Measurements from ENCODE around the gene SPIRE2. TPM values are rescaled to one million over a fixed set of nuclear protein-coding genes. Genes with fewer than 3 reads are reported as not detected.

SPIRE2 gene
- total RNA-seq, 1 donor from 2014 or later: 2.8 TPM

GRCh38 chr16:89892635-89893034, 64.4 kb downstream of the SPIRE2 start:
- H3K4me3 ChIP-seq (ENCODE audit: low read depth, low read length): no peak overlapping the region
- no peak for TF ChIP-seq CTCF (conservative IDR thresholded peaks at IDR 0.05; ENCODE audit: low read depth, low read length)
- no peak for DNase-seq (ENCODE audit: low read depth)

GRCh38 chr16:89893642-89894548, 65.6 kb downstream of the SPIRE2 start:
- no peak for DNase-seq (ENCODE audit: low read depth)
- H3K4me3 ChIP-seq (ENCODE audit: low read depth, low read length): no peak overlapping the region
- no peak for TF ChIP-seq CTCF (conservative IDR thresholded peaks at IDR 0.05; ENCODE audit: low read depth, low read length)

GRCh38 chr16:89895482-89896250, 67.4 kb downstream of the SPIRE2 start:
- no peak overlapping the region for H3K4me3 ChIP-seq (ENCODE audit: low read depth, low read length)
- no peak for DNase-seq (ENCODE audit: low read depth)
- TF ChIP-seq CTCF (conservative IDR thresholded peaks at IDR 0.05; ENCODE audit: low read depth, low read length): no peak

GRCh38 chr16:89897204-89897603, 68.9 kb downstream of the SPIRE2 start:
- TF ChIP-seq CTCF (conservative IDR thresholded peaks at IDR 0.05; ENCODE audit: low read depth, low read length): no peak
- no peak for DNase-seq (ENCODE audit: low read depth)
- no peak overlapping the region for H3K4me3 ChIP-seq (ENCODE audit: low read depth, low read length)

- no peak overlapping the region for H3K4me3 ChIP-seq (ENCODE audit: low read depth, low read length)
- TF ChIP-seq CTCF (conservative IDR thresholded peaks at IDR 0.05; ENCODE audit: low read depth, low read length): no peak
- no peak for DNase-seq (ENCODE audit: low read depth)
Observed at GRCh38 chr16:89898201-89898967, 70.1 kb downstream of the SPIRE2 start.

GRCh38 chr16:89899879-89900481, 71.7 kb downstream of the SPIRE2 start:
- no peak overlapping the region for H3K4me3 ChIP-seq (ENCODE audit: low read depth, low read length)
- no peak for TF ChIP-seq CTCF (conservative IDR thresholded peaks at IDR 0.05; ENCODE audit: low read depth, low read length)
- DNase-seq (ENCODE audit: low read depth): no peak
